PC-3 (cell line): ENCODE results near the gene TRAPPC11. TPM values are rescaled to one million over a fixed set of nuclear protein-coding genes. Genes with fewer than 3 reads are reported as not detected.

Experiments used
- ATAC-seq: fragments of 200-7000 bp; cut with Tn5 transposase; 2 replicates; pipeline ENCODE4 v1.9.1; 2020; ENCODE audit warnings: mild to moderate bottlenecking, moderate library complexity
- BruUV-seq: library from RNA; stranded (reverse); fragments of 400-500 nt; replicated peaks from 2 replicates; lab custom pipeline; 2021; lab: Mats Ljungman, UMichigan
- CTCF ChIA-PET: fragments of 300-600 bp; sonication (Branson Sonifier 250); formaldehyde crosslinking; loops from one replicate; lab custom pipeline; 2022; ENCODE audit warnings: antibody characterized with exemption; lab: Charles Lee
- POLR2A ChIA-PET: fragments of 300-600 bp; sonication (Branson Sonifier 250); formaldehyde crosslinking; loops from one replicate; lab custom pipeline; 2022; ENCODE audit warnings: antibody characterized with exemption; ENCODE audit not compliant: unreplicated experiment; lab: Charles Lee
- DNase-seq: peaks from one replicate; pipeline ENCODE4 v3.0.0-alpha.2; 2015
- H2AFZ ChIP-seq: fragments of 300-600 bp; sonication (generic); 2 replicates; pipeline ENCODE4 v1.6.0; 2016; ENCODE audit warnings: antibody characterized with exemption, low read length
- H3F3A ChIP-seq: fragments of 300-600 bp; sonication (generic); one replicate; pipeline ENCODE4 v1.6.0; 2017; ENCODE audit warnings: antibody characterized with exemption, low read length, control low read depth, mild to moderate bottlenecking; ENCODE audit not compliant: unreplicated experiment
- H3K27ac ChIP-seq: fragments of 300-600 bp; sonication (generic); 2 replicates; pipeline ENCODE4 v1.5.1; 2016; ENCODE audit warnings: mild to moderate bottlenecking, low read length
- H3K27me3 ChIP-seq: fragments of 300-600 bp; sonication (generic); 2 replicates; pipeline ENCODE4 v1.6.1; 2016; ENCODE audit warnings: low read length, mixed read lengths
- H3K36me3 ChIP-seq: fragments of 300-600 bp; sonication (generic); 2 replicates; pipeline ENCODE4 v1.6.1; 2016; ENCODE audit warnings: low read depth, mixed run types, low read length, mixed read lengths
- H3K4me1 ChIP-seq: fragments of 300-600 bp; sonication (generic); 2 replicates; pipeline ENCODE4 v1.5.1; 2016; ENCODE audit warnings: low read length; ENCODE audit not compliant: insufficient read depth
- H3K4me2 ChIP-seq: fragments of 300-600 bp; sonication (generic); 2 replicates; pipeline ENCODE4 v1.6.0; 2016; ENCODE audit warnings: low read length
- H3K4me3 ChIP-seq: fragments of 300-600 bp; sonication (generic); 2 replicates; pipeline ENCODE4 v1.5.1; 2016; ENCODE audit warnings: mild to moderate bottlenecking, low read length, mixed read lengths
- H3K79me2 ChIP-seq: fragments of 300-600 bp; sonication (generic); 2 replicates; pipeline ENCODE4 v1.6.1; 2017; ENCODE audit warnings: low read length, mixed read lengths
- H3K9ac ChIP-seq: fragments of 300-600 bp; sonication (generic); 2 replicates; pipeline ENCODE4 v1.6.0; 2016; ENCODE audit warnings: mild to moderate bottlenecking, low read length
- H3K9me2 ChIP-seq: fragments of 300-600 bp; sonication (generic); replicated peaks from 2 replicates; pipeline ENCODE4 v1.6.1; 2016; ENCODE audit warnings: mixed run types, low read length, mixed read lengths
- H3K9me3 ChIP-seq: fragments of 300-600 bp; sonication (generic); 2 replicates; pipeline ENCODE4 v1.6.1; 2016; ENCODE audit warnings: low read length, mixed read lengths
- H4K20me1 ChIP-seq: fragments of 300-600 bp; sonication (generic); 2 replicates; pipeline ENCODE4 v1.6.1; 2016; ENCODE audit warnings: low read length, mixed read lengths
- EZH2 ChIP-seq: fragments of 300-600 bp; sonication (generic); IDR thresholded peaks from one replicate; pipeline ENCODE4 v1.6.1; 2017; ENCODE audit warnings: antibody characterized with exemption, mild to moderate bottlenecking, low read length; ENCODE audit not compliant: unreplicated experiment
- EZH2phosphoT487 ChIP-seq: fragments of 300-600 bp; sonication (generic); IDR thresholded peaks from 2 replicates; pipeline ENCODE4 v1.6.1; 2018; ENCODE audit warnings: mild to moderate bottlenecking, antibody characterized with exemption, low read length, borderline replicate concordance
- intact Hi-C: fragments of 100-400 bp; cut with micrococcal nuclease; formaldehyde crosslinking; loops from 2 replicates; pipeline ENCODE4 v1.9.0; 2023
- total RNA-seq: library from RNA; depleted of rRNA; stranded (reverse); fragments of >200 nt; gene quantifications from 2 replicates; pipeline ENCODE4 v1.2.3, GENCODE V29; 2014
- TF ChIP-seq, protein P1 (sequence below): fragments of 300-600 bp; sonication (generic); conservative IDR thresholded peaks from 2 replicates; pipeline ENCODE4 v1.5.1; 2017; ENCODE audit warnings: antibody characterized with exemption, low read depth, mild to moderate bottlenecking, low read length

Gene TRAPPC11
- total RNA-seq, 1 experiment from 2014 or later = 20.0 TPM

DNA sequence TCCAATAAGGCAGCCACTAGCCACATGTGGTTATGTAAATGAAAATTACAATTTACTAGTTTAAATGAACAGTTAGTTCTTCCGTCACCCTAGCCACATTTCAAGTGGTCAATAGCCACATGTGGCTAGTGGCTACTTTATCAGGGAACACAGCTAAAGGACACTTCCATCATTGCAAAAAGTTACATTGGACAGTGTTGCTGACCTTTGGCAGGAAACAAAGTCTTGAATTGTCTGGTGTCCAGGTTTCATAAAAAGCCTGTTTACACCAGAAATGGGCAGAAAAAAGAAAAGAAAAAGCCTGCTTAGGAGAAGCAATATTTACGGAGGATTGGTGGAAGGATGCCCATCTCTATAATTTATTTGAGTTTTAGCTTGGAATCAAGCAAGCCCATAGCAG, 38.7 kb upstream of the TRAPPC11 start:
- Histone ChIP-seq H3K4me3 (no peak overlapping the region), H3K4me1 (no peaks in the 10 kb centered on the region), H2AFZ (no peak overlapping the region), H3K36me3 (no peaks in the 10 kb centered on the region), H3K9ac (no peak overlapping the region), H3F3A (no peaks in the 10 kb centered on the region), H3K27me3 (no peaks in the 10 kb centered on the region), H3K9me2 (no peaks in the 10 kb centered on the region), H3K9me3 (no peaks in the 10 kb centered on the region), H3K4me2 (no peak overlapping the region), H4K20me1 (no peaks in the 10 kb centered on the region), H3K79me2 (no peaks in the 10 kb centered on the region), H3K27ac (no peak overlapping the region)
- intact Hi-C loops = no loop called here
- TF ChIP-seq EZH2phosphoT487 = no peak
- TF ChIP-seq, protein P1, sequence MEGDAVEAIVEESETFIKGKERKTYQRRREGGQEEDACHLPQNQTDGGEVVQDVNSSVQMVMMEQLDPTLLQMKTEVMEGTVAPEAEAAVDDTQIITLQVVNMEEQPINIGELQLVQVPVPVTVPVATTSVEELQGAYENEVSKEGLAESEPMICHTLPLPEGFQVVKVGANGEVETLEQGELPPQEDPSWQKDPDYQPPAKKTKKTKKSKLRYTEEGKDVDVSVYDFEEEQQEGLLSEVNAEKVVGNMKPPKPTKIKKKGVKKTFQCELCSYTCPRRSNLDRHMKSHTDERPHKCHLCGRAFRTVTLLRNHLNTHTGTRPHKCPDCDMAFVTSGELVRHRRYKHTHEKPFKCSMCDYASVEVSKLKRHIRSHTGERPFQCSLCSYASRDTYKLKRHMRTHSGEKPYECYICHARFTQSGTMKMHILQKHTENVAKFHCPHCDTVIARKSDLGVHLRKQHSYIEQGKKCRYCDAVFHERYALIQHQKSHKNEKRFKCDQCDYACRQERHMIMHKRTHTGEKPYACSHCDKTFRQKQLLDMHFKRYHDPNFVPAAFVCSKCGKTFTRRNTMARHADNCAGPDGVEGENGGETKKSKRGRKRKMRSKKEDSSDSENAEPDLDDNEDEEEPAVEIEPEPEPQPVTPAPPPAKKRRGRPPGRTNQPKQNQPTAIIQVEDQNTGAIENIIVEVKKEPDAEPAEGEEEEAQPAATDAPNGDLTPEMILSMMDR = no peak
- TF ChIP-seq EZH2 = no peak
- BruUV-seq = no TSS peak
- CTCF ChIA-PET = no interaction called here
- DNase-seq (no peak), ATAC-seq (no peak)
- POLR2A ChIA-PET = no interaction called here

GRCh38 chr4:183621875-183622274, 37.2 kb upstream of the TRAPPC11 start:
- ATAC-seq (no peak), DNase-seq (no peak)
- Histone ChIP-seq H3K79me2 (no peaks in the 10 kb centered on the region), H3K4me1 (no peaks in the 10 kb centered on the region), H3K9me2 (no peaks in the 10 kb centered on the region), H3F3A (no peaks in the 10 kb centered on the region), H3K4me3 (no peak overlapping the region), H4K20me1 (no peaks in the 10 kb centered on the region), H3K27me3 (no peaks in the 10 kb centered on the region), H2AFZ (no peak overlapping the region), H3K27ac (no peak overlapping the region), H3K36me3 (no peaks in the 10 kb centered on the region), H3K9me3 (no peaks in the 10 kb centered on the region), H3K4me2 (no peak overlapping the region), H3K9ac (no peak overlapping the region)
- ChIA-PET POLR2A (no interaction called here), CTCF (no interaction called here)
- BruUV-seq = no TSS peak
- TF ChIP-seq EZH2 = no peak
- TF ChIP-seq, protein P1 = no peak
- TF ChIP-seq EZH2phosphoT487 = no peak
- intact Hi-C loops = no loop called here

GRCh38 chr4:183624548-183624947, 34.5 kb upstream of the TRAPPC11 start:
- ChIA-PET CTCF (no interaction called here), POLR2A (no interaction called here)
- no peak for DNase-seq
- no TSS peak for BruUV-seq
- H3K79me2 ChIP-seq = no peaks in the 10 kb centered on the region
- H3K4me3 ChIP-seq = no peak overlapping the region
- H3K4me2 ChIP-seq = no peak overlapping the region
- H3K27ac ChIP-seq = no peak overlapping the region
- no peaks in the 10 kb centered on the region for H3K9me2 ChIP-seq
- ATAC-seq = peak; percentile 40; the same call in 1 of the 2 replicates
- H3K9me3 ChIP-seq = no peaks in the 10 kb centered on the region
- H3K4me1 ChIP-seq = no peaks in the 10 kb centered on the region
- TF ChIP-seq EZH2 (no peak), EZH2phosphoT487 (no peak)
- TF ChIP-seq, protein P1 = no peak
- H3K9ac ChIP-seq = no peak overlapping the region
- H3K27me3 ChIP-seq = no peaks in the 10 kb centered on the region
- H3F3A ChIP-seq = no peaks in the 10 kb centered on the region
- intact Hi-C loops = no loop called here
- no peak overlapping the region for H2AFZ ChIP-seq
- no peaks in the 10 kb centered on the region for H3K36me3 ChIP-seq
- H4K20me1 ChIP-seq = no peaks in the 10 kb centered on the region
